Measurements from ENCODE around the gene AGTRAP. TPM values are rescaled to one million over a fixed set of nuclear protein-coding genes. Genes with fewer than 3 reads are reported as not detected.

Gene AGTRAP
- total RNA-seq, 1 donor from 2014 or later, result 36.5 TPM

- intact Hi-C loops (cut with micrococcal nuclease), result no loop called here
These were observed 61.7 kb downstream of the AGTRAP start for GRCh38 chr1:11797525-11798216.

GRCh38 chr1:11799099-11799498, 63.2 kb downstream of the AGTRAP start:
- intact Hi-C loops (cut with micrococcal nuclease), result no loop called here

GRCh38 chr1:11799896-11800295, 64.0 kb downstream of the AGTRAP start:
- intact Hi-C loops (cut with micrococcal nuclease), result loop anchor here (5.0 kb wide), 2 partner anchors 148 to 738 kb away; partner anchors contain the start of genes FBXO2, FBXO44 and SRM

- intact Hi-C loops (cut with micrococcal nuclease), result loop anchor here (5.0 kb wide), 2 partner anchors 148 to 738 kb away; partner anchors contain the start of genes FBXO2, FBXO44 and SRM
These were observed 64.4 kb downstream of the AGTRAP start for GRCh38 chr1:11800391-11800755.

Other genes starting within 250 kb of the AGTRAP start
- 0.41 and 0.59 TPM in 2 replicates for gene FBXO2, start 81.7 kb upstream of the AGTRAP start, total RNA-seq
- gene FBXO44, start 81.3 kb upstream of the AGTRAP start, total RNA-seq, result 21.8 and 23.2 TPM in 2 replicates
- 22.9 and 24.7 TPM in 2 replicates for gene FBXO6, start 71.9 kb upstream of the AGTRAP start, total RNA-seq
- 59.0 and 60.2 TPM in 2 replicates for gene MAD2L2, start 55.0 kb upstream of the AGTRAP start, total RNA-seq
- gene DRAXIN, start 44.4 kb upstream of the AGTRAP start, total RNA-seq, result 0.09 and 0.11 TPM in 2 replicates
- not detected in 2 replicates for gene C1orf167, start 26.1 kb downstream of the AGTRAP start, total RNA-seq
- 23.2 and 24.6 TPM in 2 replicates for gene MTHFR, start 69.8 kb downstream of the AGTRAP start, total RNA-seq
- 13.3 and 15.1 TPM in 2 replicates for gene CLCN6, start 70.1 kb downstream of the AGTRAP start, total RNA-seq
- not detected in 2 replicates for gene NPPA, start 111.6 kb downstream of the AGTRAP start, total RNA-seq
- not detected in 2 replicates for gene NPPB, start 122.8 kb downstream of the AGTRAP start, total RNA-seq
- gene KIAA2013, start 190.3 kb downstream of the AGTRAP start, total RNA-seq, result 36.4 and 37.7 TPM in 2 replicates
- gene PLOD1, start 198.6 kb downstream of the AGTRAP start, total RNA-seq, result 23.7 and 26.0 TPM in 2 replicates
- 50.8 and 54.2 TPM in 2 replicates for gene MFN2, start 244.3 kb downstream of the AGTRAP start, total RNA-seq

Data from T-helper 2 cell treated with Interferon-gamma antibody and Interleukin-4, amounts not matched to agents 100 ng/mL and 5 ng/mL, for 36 hours (primary cell).